Erythroblast (primary cell): ENCODE data around the gene TAF11L13.

Experiments used
- DNase-seq, 2 experiments: peaks; one replicate each; lab custom pipeline; 2025; lab: John Stamatoyannopoulos, UW
- GATA1 ChIP-seq: IDR thresholded peaks from 2 replicates; pipeline ENCODE4 v1.6.1; 2011; ENCODE audit warnings: low read depth, mild to moderate bottlenecking, control low read depth, low read length, moderate library complexity
- POLR2A ChIP-seq: IDR thresholded peaks from 2 replicates; pipeline ENCODE4 v1.6.1; 2011; ENCODE audit warnings: mild to moderate bottlenecking, low read length

Gene TAF11L13

GRCh38 chr5:17655921-17656320 lies 24.0 kb downstream of the TAF11L13 start:
- TF ChIP-seq GATA1 (no peak), POLR2A (no peak)
- DNase-seq = no peak

- no peak for DNase-seq
- TF ChIP-seq GATA1 = no peak
- TF ChIP-seq POLR2A = no peak
Measured at GRCh38 chr5:17663182-17663581, 31.3 kb downstream of the TAF11L13 start.

GRCh38 chr5:17665836-17666235 lies 33.9 kb downstream of the TAF11L13 start:
- no peak for DNase-seq
- TF ChIP-seq POLR2A = no peak
- TF ChIP-seq GATA1 = no peak

- TF ChIP-seq POLR2A (no peak), GATA1 (no peak)
- DNase-seq = no peak
Measured at GRCh38 chr5:17666726-17667235, 34.9 kb downstream of the TAF11L13 start.

- TF ChIP-seq POLR2A (no peak), GATA1 (no peak)
- no peak for DNase-seq
Measured at GRCh38 chr5:17670353-17670752, 38.5 kb downstream of the TAF11L13 start.

- no peak for DNase-seq
- TF ChIP-seq GATA1 (no peak), POLR2A (no peak)
Measured at GRCh38 chr5:17678751-17679324, 47.0 kb downstream of the TAF11L13 start.

- DNase-seq = no peak
- TF ChIP-seq GATA1 (no peak), POLR2A (no peak)
Measured at GRCh38 chr5:17679597-17680203, 47.8 kb downstream of the TAF11L13 start.

- TF ChIP-seq POLR2A (no peak), GATA1 (no peak)
- DNase-seq = no peak
Measured at GRCh38 chr5:17680737-17681136, 48.8 kb downstream of the TAF11L13 start.
